GM12878 (cell line): Measurements from ENCODE around the gene ULK4. TPM values are rescaled to one million over a fixed set of nuclear protein-coding genes. Genes with fewer than 3 reads are reported as not detected.

Experiments used
- ATAC-seq: fragments of 200-7000 bp; cut with Tn5 transposase; 3 replicates; pipeline ENCODE4 v1.9.1; 2020; ENCODE audit warnings: mild to moderate bottlenecking, moderate library complexity
- BruUV-seq: library from RNA; stranded (reverse); fragments of 400-500 nt; replicated peaks from 2 replicates; lab custom pipeline; 2021; lab: Mats Ljungman, UMichigan
- CTCF ChIA-PET: fragments of 300-600 bp; sonication (Branson Sonifier 250); formaldehyde crosslinking; extraction: SDS; loops from one replicate; lab custom pipeline; 2021; ENCODE audit warnings: inconsistent platforms; lab: Yijun Ruan, JAX
- POLR2A ChIA-PET: fragments of 350-600 bp; formaldehyde crosslinking; extraction: SDS; loops from one replicate; lab custom pipeline; 2021; ENCODE audit warnings: inconsistent platforms; lab: Charles Lee
- RAD21 ChIA-PET: fragments of 300-600 bp; sonication (Branson Sonifier 250); formaldehyde crosslinking; loops from one replicate; lab custom pipeline; 2023; ENCODE audit warnings: antibody characterized with exemption; ENCODE audit not compliant: unreplicated experiment; lab: Charles Lee
- SMC1A ChIA-PET: fragments of 300-600 bp; sonication (Branson Sonifier 250); formaldehyde crosslinking; loops from one replicate; lab custom pipeline; 2023; ENCODE audit not compliant: unreplicated experiment, uncharacterized antibody; lab: Charles Lee
- DNase-seq: peaks from one replicate; pipeline ENCODE4 v3.0.0-alpha.2; 2011; ENCODE audit warnings: low read depth, low spot score
- FAIRE-seq: peaks from 3 replicates; lab custom pipeline; 2011; peaks lifted over from hg19 to GRCh38; lab: Jason Lieb, UNC
- H2AFZ ChIP-seq: 2 replicates; pipeline ENCODE4 v1.6.0; 2011; ENCODE audit warnings: low read depth, low read length, control low read depth; ENCODE audit not compliant: control insufficient read depth
- H3K27ac ChIP-seq: 2 replicates; pipeline ENCODE4 v1.5.1; 2011; ENCODE audit warnings: control low read depth; ENCODE audit not compliant: control insufficient read depth, insufficient read depth
- H3K27me3 ChIP-seq, 2 experiments: replicated peaks in 1 of 2; 2 replicates each; pipeline versions ENCODE4 v1.6.0 to v1.6.1; 2011; ENCODE audit warnings: low read length in 1 of 2; ENCODE audit not compliant: control insufficient read depth in 2 of 2, insufficient read depth in 2 of 2
- H3K36me3 ChIP-seq, 2 experiments: 2 replicates each; pipeline ENCODE4 v1.5.1; 2011; ENCODE audit warnings: low read length in 1 of 2; ENCODE audit not compliant: control insufficient read depth in 2 of 2, insufficient read depth in 2 of 2
- H3K4me1 ChIP-seq: 2 replicates; pipeline ENCODE4 v1.6.1; 2011; ENCODE audit warnings: mild to moderate bottlenecking, low read length, moderate library complexity, mixed read lengths; ENCODE audit not compliant: control insufficient read depth, insufficient read depth
- H3K4me2 ChIP-seq: 2 replicates; pipeline ENCODE4 v1.6.0; 2011; ENCODE audit warnings: control low read depth; ENCODE audit not compliant: control insufficient read depth, insufficient read depth
- H3K4me3 ChIP-seq: fragments of 200-600 bp; sonication (generic); 2 replicates; pipeline ENCODE4 v1.5.1; 2016
- H3K79me2 ChIP-seq: 2 replicates; pipeline ENCODE4 v1.6.0; 2011; ENCODE audit warnings: low read length; ENCODE audit not compliant: control insufficient read depth, insufficient read depth
- H3K9ac ChIP-seq: 2 replicates; pipeline ENCODE4 v1.8.0; 2011; ENCODE audit warnings: low read length, control low read depth, mixed read lengths; ENCODE audit not compliant: control insufficient read depth, insufficient read depth
- H3K9me3 ChIP-seq: replicated peaks from 3 replicates; pipeline ENCODE4 v1.5.1; 2011; ENCODE audit warnings: mild to moderate bottlenecking, low read length; ENCODE audit not compliant: control insufficient read depth, insufficient read depth
- H4K20me1 ChIP-seq: 2 replicates; pipeline ENCODE4 v1.6.0; 2011; ENCODE audit not compliant: control insufficient read depth, insufficient read depth
- BCL3 ChIP-seq: IDR thresholded peaks from 2 replicates; pipeline ENCODE4 v1.6.1; 2011; ENCODE audit warnings: borderline replicate concordance, low read depth, mild to moderate bottlenecking, moderate library complexity, low read length; ENCODE audit not compliant: insufficient read depth, poor library complexity, severe bottlenecking
- CREB1 ChIP-seq: IDR thresholded peaks from 2 replicates; pipeline ENCODE4 v1.6.1; 2012; ENCODE audit warnings: low read depth, mild to moderate bottlenecking, inconsistent platforms
- MYB ChIP-seq: fragments of 150-350 bp; IDR thresholded peaks from 2 replicates; pipeline ENCODE4 v1.6.1; 2014; ENCODE audit warnings: mild to moderate bottlenecking, low read depth, low read length, borderline replicate concordance
- MYC ChIP-seq: IDR thresholded peaks from 2 replicates; pipeline ENCODE4 v1.6.1; 2011; ENCODE audit warnings: mild to moderate bottlenecking, low read length, moderate library complexity, inconsistent platforms; ENCODE audit not compliant: insufficient read depth, insufficient replicate concordance, insufficient read length, severe bottlenecking
- SREBF2 ChIP-seq: IDR thresholded peaks from 2 replicates; pipeline ENCODE4 v1.6.1; 2012; ENCODE audit warnings: mild to moderate bottlenecking, low read length
- ZBTB33 ChIP-seq: fragments of 450-650 bp; IDR thresholded peaks from 2 replicates; pipeline ENCODE4 v1.6.1; 2017; ENCODE audit warnings: mild to moderate bottlenecking
- in situ Hi-C: fragments of 300-500 bp; cut with MboI; formaldehyde crosslinking; loops from 9 replicates; pipeline ENCODE4 v1.14.3; 2018; ENCODE audit warnings: mixed read lengths
- intact Hi-C: fragments of 100-400 bp; cut with micrococcal nuclease; formaldehyde crosslinking; loops from one replicate; pipeline ENCODE4 v1.14.2; 2022; ENCODE audit not compliant: unreplicated experiment
- polyA plus RNA-seq, 11 experiments: library from polyadenylated mRNA; depleted of rRNA in 4 of 11; unstranded in 6 of 11; stranded (reverse) in 5 of 11; fragments of >200 nt; fragmentation: Nextera tagmentation in 4 of 11; fragmentation: Illumina TruSeq in 1 of 11; extraction: Ambion mirVana in 4 of 11; extraction: Trizol in 1 of 11; gene quantifications; 1 replicate in 1 of 11; 2 replicates in 10 of 11; pipeline versions ENCODE4 v1.2.1 to v1.2.3, GENCODE V29; 2011 to 2016; ENCODE audit warnings: inconsistent platforms in 2 of 11, missing spikeins in 2 of 11, low read depth in 1 of 11
- total RNA-seq, 4 experiments: library from RNA; depleted of rRNA in 3 of 4; stranded (reverse); fragments of >200 nt in 3 of 4; fragmentation: Illumina TruSeq in 1 of 4; extraction: Trizol in 1 of 4; gene quantifications; 2 replicates each; pipeline versions ENCODE4 v1.2.1 to v1.2.3, GENCODE V29; 2013 to 2021

Gene ULK4
- total and polyA plus RNA-seq, 10 of the 15 experiments (the other 5 are each of a cell fraction or from before 2014, with no cell fraction given): 3.5 to 7.6 (median 6.3) TPM

- SMC1A ChIA-PET: no interaction called here
- Histone ChIP-seq H3K4me2 (no peak overlapping the region), H3K9me3 (no peaks in the 10 kb centered on the region), H3K27ac (no peak overlapping the region), H4K20me1 (no peaks in the 10 kb centered on the region), H3K4me3 (no peak overlapping the region), H3K4me1 (no peaks in the 10 kb centered on the region), H3K27me3 (no peaks in the 10 kb centered on the region), H2AFZ (no peak overlapping the region), H3K9ac (no peak overlapping the region), H3K79me2 (no peaks in the 10 kb centered on the region), H3K36me3 (no peaks in the 10 kb centered on the region)
- no peak for DNase-seq
- POLR2A ChIA-PET: no interaction called here
- ATAC-seq: no peak
- in situ Hi-C loops (no loop called here), intact Hi-C loops (no loop called here)
- RAD21 ChIA-PET: no interaction called here
- no TSS peak for BruUV-seq
- no peak for TF ChIP-seq MYB
- no peak for TF ChIP-seq CREB1
- TF ChIP-seq BCL3: no peak
- TF ChIP-seq ZBTB33: no peak
- TF ChIP-seq SREBF2: no peak
- no peak for TF ChIP-seq MYC
- no peak for FAIRE-seq
- CTCF ChIA-PET: no interaction called here
These were observed 459.4 kb downstream of the ULK4 start for GRCh38 chr3:41502481-41502880.
